Calu3 (cell line): ENCODE measurements around the gene PROSER3. TPM values are rescaled to one million over a fixed set of nuclear protein-coding genes. Genes with fewer than 3 reads are reported as not detected.

Source experiments
- BruUV-seq: library from RNA; stranded (reverse); fragments of 400-500 nt; replicated peaks from 2 replicates; lab custom pipeline; 2021; lab: Mats Ljungman, UMichigan
- CTCF ChIA-PET: fragments of 300-600 bp; sonication (Branson Sonifier 250); formaldehyde crosslinking; loops from one replicate; lab custom pipeline; 2022; ENCODE audit warnings: antibody characterized with exemption; lab: Charles Lee
- DNase-seq: peaks from one replicate; pipeline ENCODE4 v3.0.0; 2022
- H3K27ac Mint-ChIP-seq: one replicate; pipeline ENCODE4 v1.8.0; 2022; ENCODE audit warnings: mixed read lengths; ENCODE audit not compliant: unreplicated experiment
- H3K27me3 Mint-ChIP-seq: one replicate; pipeline ENCODE4 v1.8.0; 2022; ENCODE audit warnings: mixed read lengths; ENCODE audit not compliant: unreplicated experiment
- H3K36me3 Mint-ChIP-seq: one replicate; pipeline ENCODE4 v1.8.0; 2022; ENCODE audit warnings: mild to moderate bottlenecking, moderate library complexity, mixed read lengths; ENCODE audit not compliant: insufficient read depth, unreplicated experiment
- H3K4me1 Mint-ChIP-seq: one replicate; pipeline ENCODE4 v1.8.0; 2022; ENCODE audit warnings: mild to moderate bottlenecking, low read depth, mixed read lengths; ENCODE audit not compliant: unreplicated experiment
- H3K4me3 Mint-ChIP-seq: one replicate; pipeline ENCODE4 v1.8.0; 2022; ENCODE audit warnings: mild to moderate bottlenecking, low read depth, moderate library complexity, mixed read lengths; ENCODE audit not compliant: unreplicated experiment
- H3K9me3 Mint-ChIP-seq: one replicate; pipeline ENCODE4 v1.8.0; 2022; ENCODE audit warnings: low read depth, mixed read lengths; ENCODE audit not compliant: unreplicated experiment
- CTCF ChIP-seq: fragments of 200-600 bp; IDR thresholded peaks from one replicate; pipeline ENCODE4 v1.8.0; 2022; ENCODE audit warnings: antibody characterized with exemption; ENCODE audit not compliant: unreplicated experiment
- intact Hi-C: fragments of 100-400 bp; cut with micrococcal nuclease; formaldehyde crosslinking; loops from one replicate; pipeline ENCODE4 v1.10.0; 2022; ENCODE audit not compliant: unreplicated experiment
- total RNA-seq: library from RNA; stranded (reverse); gene quantifications from 2 replicates; pipeline ENCODE4 v1.2.3, GENCODE V29; 2022

PROSER3 gene
- total RNA-seq, 1 experiment from 2014 or later: 70.7 TPM

- Mint-ChIP-seq H3K4me1 (peaks cover 11% of the 10 kb centered on the region), H3K27ac (no peak overlapping the region), H3K4me3 (no peak overlapping the region), H3K36me3 (no peaks in the 10 kb centered on the region), H3K9me3 (no peaks in the 10 kb centered on the region), H3K27me3 (peaks cover 57% of the 10 kb centered on the region)
- intact Hi-C loops: no loop called here
- no TSS peak for BruUV-seq
- no peak for TF ChIP-seq CTCF
- CTCF ChIA-PET: no interaction called here
- no peak for DNase-seq
These were observed 49.7 kb downstream of the PROSER3 start for GRCh38 chr19:35807633-35808032.

- no TSS peak for BruUV-seq
- TF ChIP-seq CTCF: no peak
- DNase-seq: no peak
- Mint-ChIP-seq H3K9me3 (no peaks in the 10 kb centered on the region), H3K27ac (no peak overlapping the region), H3K36me3 (no peaks in the 10 kb centered on the region), H3K4me1 (peaks cover 12% of the 10 kb centered on the region), H3K27me3 (peaks cover 37% of the 10 kb centered on the region), H3K4me3 (no peak overlapping the region)
- CTCF ChIA-PET: interaction anchor here (0.6 to 0.9 kb wide), 2 partner anchors 8 to 48 kb away, joined by 3 to 5 read pairs; no protein-coding TSS in a partner anchor
- intact Hi-C loops: no loop called here
These were observed 53.6 kb downstream of the PROSER3 start for GRCh38 chr19:35811317-35812219.

GRCh38 chr19:35812220-35813042 lies 54.5 kb downstream of the PROSER3 start, which contains the start of gene PRODH2:
Gene PRODH2 (minus strand): TSS chr19:35812845. CDS start chr19:35812805, 40 bp downstream.
- H3K27ac Mint-ChIP-seq: no peak within 1 kb of the TSS
- intact Hi-C loops: no loop called here
- BruUV-seq: no TSS peak

More at GRCh38 chr19:35812220-35813042, 54.5 kb downstream of the PROSER3 start, which contains the start of gene PRODH2:
- DNase-seq: no peak
- no peak for TF ChIP-seq CTCF
- peaks cover 12% of the 10 kb centered on the region for H3K4me1 Mint-ChIP-seq
- no peak within 1 kb of the TSS for H3K4me3 Mint-ChIP-seq
- peaks cover 33% of the 10 kb centered on the region for H3K27me3 Mint-ChIP-seq
- CTCF ChIA-PET: interaction anchor here (0.6 to 0.9 kb wide), 2 partner anchors 7 to 22 kb away, joined by 3 to 4 read pairs; no protein-coding TSS in a partner anchor
- H3K36me3 Mint-ChIP-seq: no peaks in the 10 kb centered on the region
- H3K9me3 Mint-ChIP-seq: no peaks in the 10 kb centered on the region
